C4-2B (cell line): ENCODE results near the gene ITIH5.

Source experiments
- H3K27ac ChIP-seq: fragments of 450-650 bp; 2 replicates; pipeline ENCODE4 v1.5.1; 2017
- CTCF ChIP-seq: fragments of 450-650 bp; conservative IDR thresholded peaks from 2 replicates; pipeline ENCODE4 v1.5.1; 2017; ENCODE audit warnings: mild to moderate bottlenecking
- ZFX ChIP-seq: fragments of 450-650 bp; IDR thresholded peaks from 2 replicates; pipeline ENCODE4 v1.6.1; 2017

The ITIH5 gene

GRCh38 chr10:7587865-7588188 is 78.9 kb downstream of the ITIH5 start:
- TF ChIP-seq CTCF = no peak
- no peak for TF ChIP-seq ZFX

GRCh38 chr10:7587168-7587864 is 79.5 kb downstream of the ITIH5 start:
- no peak for TF ChIP-seq CTCF
- TF ChIP-seq ZFX = no peak
- no peak overlapping the region for H3K27ac ChIP-seq

More at GRCh38 chr10:7587865-7588188, 78.9 kb downstream of the ITIH5 start:
- no peak overlapping the region for H3K27ac ChIP-seq

- TF ChIP-seq ZFX = no peak
- no peak for TF ChIP-seq CTCF
- H3K27ac ChIP-seq = no peak overlapping the region
Observed at GRCh38 chr10:7585228-7585627, 81.5 kb downstream of the ITIH5 start.

- no peak overlapping the region for H3K27ac ChIP-seq
- TF ChIP-seq CTCF = no peak
- TF ChIP-seq ZFX = no peak
Observed at GRCh38 chr10:7583626-7584025, 83.1 kb downstream of the ITIH5 start.

GRCh38 chr10:7580520-7580919 is 86.2 kb downstream of the ITIH5 start:
- TF ChIP-seq ZFX (no peak), CTCF (no peak)
- no peak overlapping the region for H3K27ac ChIP-seq

GRCh38 chr10:7579681-7580080 is 87.1 kb downstream of the ITIH5 start:
- H3K27ac ChIP-seq = no peak overlapping the region
- TF ChIP-seq ZFX = no peak
- no peak for TF ChIP-seq CTCF

GRCh38 chr10:7577579-7577978 is 89.2 kb downstream of the ITIH5 start:
- no peak overlapping the region for H3K27ac ChIP-seq
- no peak for TF ChIP-seq CTCF
- no peak for TF ChIP-seq ZFX
